Esophagus mucosa (tissue), 1 donor: ENCODE measurements around the gene CRYAA. TPM values are rescaled to one million over a fixed set of nuclear protein-coding genes. Genes with fewer than 3 reads are reported as not detected.

ENCODE experiments used
- ATAC-seq: fragments of 200-7000 bp; cut with Tn5 transposase; one replicate; pipeline ENCODE4 v1.9.1; 2020
- total RNA-seq: library from RNA; stranded (reverse); gene quantifications from one replicate; pipeline ENCODE4 v1.2.4, GENCODE V29; 2023
- donor health status: DM: yes; HTN: yes; CAD: no.

Gene CRYAA
- total RNA-seq, 1 donor from 2014 or later = not detected

DNA sequence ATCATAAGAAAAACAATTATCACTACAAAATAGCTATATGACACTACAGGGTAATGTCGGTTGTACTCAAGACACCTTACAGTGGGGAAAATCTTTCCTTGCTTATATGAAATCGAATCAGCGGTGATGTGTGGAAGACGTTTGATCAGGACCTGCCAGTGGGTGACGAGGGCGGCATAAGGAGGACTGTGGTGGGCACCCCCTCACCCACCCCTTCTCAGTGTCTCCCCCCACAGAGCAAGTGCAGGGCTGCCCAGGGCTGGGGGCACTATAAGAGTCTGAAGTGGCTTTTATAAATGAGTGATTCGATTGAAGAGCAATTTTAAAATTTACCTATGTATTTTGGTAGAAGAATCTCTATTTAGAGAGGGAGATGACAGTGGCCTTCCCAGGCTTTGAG, 35.8 kb downstream of the CRYAA start:
- no peak for ATAC-seq

DNA sequence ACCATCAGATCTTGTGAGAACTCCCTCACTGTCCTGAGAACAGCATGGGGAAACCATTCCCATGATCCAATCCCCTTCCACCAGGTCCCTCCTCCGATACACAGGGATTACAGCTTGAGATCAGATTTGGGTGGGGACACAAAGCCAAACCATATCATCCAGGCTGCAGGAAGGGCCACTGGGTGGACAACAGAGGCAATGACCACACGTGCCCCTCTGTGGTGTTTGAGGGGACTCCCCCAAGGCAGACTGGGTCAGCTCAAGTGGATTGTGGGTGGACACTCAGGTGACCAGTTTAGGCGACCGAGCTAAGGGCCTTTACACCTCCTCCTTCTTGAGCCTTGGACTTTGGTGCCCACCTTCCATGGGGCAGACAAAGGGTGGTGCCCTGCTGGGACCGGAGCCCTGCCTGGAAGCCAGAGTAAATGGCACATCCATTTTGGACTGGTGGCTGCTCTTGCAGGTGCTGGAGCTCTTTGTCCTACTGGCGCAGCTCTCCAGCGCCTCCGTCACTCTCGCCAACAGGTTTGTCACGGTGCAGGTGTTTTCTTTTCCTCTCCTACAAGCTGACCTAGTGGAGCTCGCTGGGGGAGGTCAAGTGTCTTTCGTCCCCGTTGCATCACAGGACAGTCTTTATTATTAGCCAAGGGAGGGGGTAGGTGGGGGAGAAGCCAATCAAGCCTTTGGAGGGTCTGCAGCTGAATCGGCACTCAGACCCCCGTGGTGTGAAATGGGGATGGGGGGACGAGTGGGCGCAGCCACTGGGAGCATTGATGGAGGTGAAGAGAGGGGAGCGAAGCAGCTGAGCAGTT, 37.6 kb downstream of the CRYAA start:
- no peak for ATAC-seq

DNA sequence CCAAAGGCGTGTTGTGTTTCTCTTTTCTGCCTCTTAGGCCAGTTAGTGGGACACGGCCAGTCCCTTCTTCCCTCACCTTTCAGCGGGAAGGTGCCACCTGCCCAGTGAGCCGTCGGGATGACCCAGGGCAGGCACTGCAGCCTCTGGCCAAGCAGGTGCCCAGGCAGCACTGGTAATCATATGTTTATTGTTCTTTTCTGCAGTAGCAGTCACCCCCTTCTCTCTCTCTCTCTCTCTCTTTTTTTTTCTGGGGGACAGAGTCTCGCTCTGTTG, 38.2 kb downstream of the CRYAA start:
- no peak for ATAC-seq

DNA sequence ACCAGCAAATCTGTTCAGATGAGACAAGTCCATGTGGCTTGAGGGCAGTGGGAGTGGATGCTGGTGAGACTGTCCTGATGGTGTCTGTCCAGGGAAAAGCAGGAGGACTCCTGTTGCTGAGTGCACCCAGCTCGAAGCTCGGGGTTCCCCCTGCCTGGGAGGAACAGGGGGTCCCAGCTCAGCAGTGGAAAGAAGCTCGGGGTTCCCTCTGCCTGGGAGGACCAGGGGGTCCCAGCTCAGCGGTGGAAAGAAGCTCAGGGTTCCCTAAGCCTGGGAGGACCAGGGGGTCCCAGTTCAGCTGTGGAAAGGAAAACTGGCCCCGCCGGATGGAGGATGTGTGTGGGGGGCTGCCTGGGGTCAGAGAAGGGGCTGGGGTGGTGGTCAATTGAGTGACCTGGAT, 39.1 kb downstream of the CRYAA start:
- no peak for ATAC-seq

DNA sequence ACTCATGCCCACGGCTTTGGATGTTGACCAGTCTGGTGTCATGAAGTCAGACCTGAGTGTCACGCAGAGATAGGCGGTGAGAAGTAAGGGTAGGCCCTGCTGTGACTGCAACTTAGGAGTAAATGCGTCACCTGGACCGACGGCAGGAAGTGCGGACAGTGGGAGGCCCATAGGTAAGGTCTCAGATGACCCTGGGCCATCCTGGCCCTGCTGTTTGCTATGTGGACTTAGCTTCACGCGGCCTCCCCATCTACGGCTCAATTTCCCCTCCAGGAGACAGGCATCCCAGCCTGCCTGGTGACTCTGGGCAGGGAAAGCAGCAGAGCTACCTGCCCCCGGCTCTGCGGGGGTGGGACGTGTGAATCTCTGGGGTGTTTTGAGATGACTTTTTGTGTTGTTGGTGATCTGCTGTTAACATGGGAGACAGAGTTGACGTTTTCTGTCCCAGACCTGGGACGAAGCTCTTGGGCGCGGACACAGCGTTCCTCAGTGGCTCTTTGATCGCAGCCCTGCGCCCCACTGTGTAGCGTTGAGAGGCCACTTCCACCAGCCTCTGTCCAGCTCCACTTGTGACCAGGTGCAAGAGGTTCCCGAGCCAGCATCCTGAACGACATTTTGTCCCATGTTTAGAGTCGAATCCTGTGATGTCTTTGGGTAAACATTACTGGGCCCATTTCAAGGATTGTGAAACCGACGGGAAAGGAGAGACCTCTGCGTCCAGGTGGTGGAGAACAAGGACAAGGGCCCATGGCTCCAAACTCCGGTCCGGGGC, 39.9 kb downstream of the CRYAA start:
- no peak for ATAC-seq

DNA sequence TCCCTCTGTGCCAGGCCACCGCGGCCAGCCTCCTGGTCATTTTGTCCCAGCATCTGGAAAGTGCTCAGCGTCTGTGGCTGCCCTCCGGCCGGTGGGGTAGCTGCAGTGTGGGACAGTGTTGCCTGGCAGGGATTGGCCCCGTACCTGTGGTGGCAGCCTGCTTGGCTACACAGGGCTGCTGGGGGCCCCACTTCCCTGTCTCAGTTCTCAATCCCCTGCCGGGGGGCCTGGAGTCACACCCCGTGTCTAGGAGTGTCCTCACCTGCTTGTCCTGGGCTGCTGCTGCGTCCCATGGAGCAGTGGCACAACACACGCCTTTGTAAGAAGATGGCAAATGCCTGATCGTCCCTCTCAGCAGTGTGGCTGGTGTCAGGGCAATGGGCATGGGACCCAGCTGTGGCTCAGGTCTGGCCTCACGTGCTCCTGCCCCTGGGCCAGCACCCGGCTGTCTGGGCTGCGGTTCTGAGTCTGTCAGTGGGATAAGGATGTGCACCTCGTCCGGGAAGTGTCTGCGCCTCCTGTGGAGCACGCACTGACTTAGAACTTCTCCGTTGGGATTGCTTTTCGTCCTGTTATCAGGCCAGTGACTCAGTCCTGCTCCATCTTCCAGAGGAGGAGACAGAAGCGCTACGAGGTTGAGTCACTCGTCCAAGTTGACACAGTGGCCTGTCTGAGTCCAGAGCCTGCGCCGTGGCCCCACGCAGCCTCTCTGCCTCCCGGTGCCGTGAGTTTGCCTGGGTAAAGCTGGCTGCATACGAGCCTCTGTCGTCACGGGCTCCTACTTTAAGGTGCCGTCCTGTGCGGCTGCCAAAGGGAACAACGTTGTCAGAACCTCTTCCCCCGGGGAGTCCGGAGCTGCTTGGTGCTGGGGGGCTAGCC, 41.0 kb downstream of the CRYAA start:
- peak; percentile 35 for ATAC-seq

DNA sequence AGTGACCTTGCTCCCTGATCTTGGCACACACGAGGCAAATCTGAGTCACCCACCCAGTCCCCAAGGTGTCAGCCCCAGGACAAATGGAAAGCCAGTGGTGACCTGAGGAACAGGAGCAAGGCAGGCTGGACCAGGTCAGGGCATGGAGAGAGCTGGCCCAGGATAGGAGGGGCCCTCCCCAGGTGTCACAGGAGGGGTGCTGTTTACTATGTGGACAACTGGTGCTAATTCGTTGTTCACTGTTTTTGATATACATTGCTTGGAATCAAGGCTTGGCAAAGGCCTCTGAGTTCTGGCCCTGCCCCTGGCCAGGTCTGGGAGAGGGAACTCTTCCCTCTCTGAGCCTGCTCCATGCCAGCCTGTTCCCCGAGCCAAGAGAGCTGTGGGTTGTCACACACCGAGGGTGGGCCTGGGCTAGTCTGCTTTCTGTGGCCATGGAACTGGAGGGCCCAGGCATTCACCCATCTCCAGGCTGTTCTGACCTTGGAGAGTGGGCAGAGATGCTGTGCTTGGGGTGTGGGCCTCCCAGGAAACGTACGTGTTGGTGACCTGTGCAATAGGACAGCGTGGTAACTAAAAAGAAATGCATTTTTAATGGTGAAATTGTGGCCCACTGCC, 41.8 kb downstream of the CRYAA start:
- peak; percentile 14 for ATAC-seq

DNA sequence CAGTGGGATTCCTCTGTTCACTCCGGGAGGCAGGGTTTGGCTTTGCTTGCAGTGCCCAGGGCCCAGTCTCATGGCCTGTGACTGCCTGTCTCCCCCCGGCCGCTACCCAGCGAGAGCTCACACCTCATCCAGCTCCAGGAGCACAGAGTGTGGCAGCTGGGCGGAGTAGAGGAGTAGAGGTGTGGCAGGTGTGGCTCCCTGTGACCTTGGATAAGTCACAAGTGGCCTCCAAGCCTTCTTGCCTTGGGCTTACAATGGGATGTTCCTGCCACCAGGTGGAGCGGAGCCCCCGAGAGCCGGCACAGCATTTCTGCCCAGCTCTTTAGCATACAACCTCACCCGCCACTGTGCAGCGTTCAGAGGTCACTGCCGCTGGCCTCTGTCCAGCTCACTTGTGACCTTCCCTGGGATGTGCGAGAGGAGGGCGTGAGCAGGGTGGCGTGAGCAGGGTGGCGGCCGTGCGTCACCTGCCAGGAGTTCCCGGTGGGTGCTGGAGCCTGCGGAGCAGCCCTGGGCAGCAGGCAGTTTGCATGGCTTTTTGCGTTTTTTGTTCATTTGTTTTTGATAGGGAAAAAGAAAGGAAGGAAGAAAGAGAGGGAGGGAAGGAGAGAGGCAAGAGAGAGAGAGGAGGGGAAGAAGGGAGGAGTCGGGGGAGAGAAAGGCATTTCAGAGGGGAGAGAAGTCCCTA, 42.4 kb downstream of the CRYAA start:
- peak; percentile 72 for ATAC-seq

DNA sequence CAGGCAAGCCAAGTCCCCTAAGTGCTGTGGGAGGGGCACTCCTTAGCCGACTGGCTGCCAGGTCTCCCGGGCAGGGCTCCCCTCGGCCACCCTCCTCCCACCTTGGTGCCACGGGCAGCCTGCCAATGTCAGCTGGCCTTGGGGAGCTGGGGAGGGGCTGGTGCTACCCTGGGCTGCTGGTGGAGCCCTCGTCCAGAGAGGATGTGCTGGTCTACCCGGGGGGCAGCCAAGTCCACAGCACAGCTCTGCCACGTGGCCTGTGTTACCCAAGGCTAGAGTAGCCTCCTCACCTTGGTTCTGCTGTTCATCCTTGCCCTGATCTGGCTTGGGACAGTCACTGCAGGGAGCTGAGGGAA, 42.9 kb downstream of the CRYAA start:
- peak; percentile 35 for ATAC-seq

Other genes with a start within 250 kb of the CRYAA start
- not detected for gene ERVH48-1, start 243.4 kb upstream of the CRYAA start, total RNA-seq
- 12.1 TPM for gene PKNOX1, start 194.4 kb upstream of the CRYAA start, total RNA-seq
- 0.80 TPM for gene CBS, start 93.2 kb upstream of the CRYAA start, total RNA-seq
- gene U2AF1, start 61.4 kb upstream of the CRYAA start, total RNA-seq = 49.1 TPM